ENCODE results near the gene ALDH3B1. TPM values are rescaled to one million over a fixed set of nuclear protein-coding genes. Genes with fewer than 3 reads are reported as not detected.

ALDH3B1 gene
- total and polyA plus RNA-seq, 2 donors (not counting 1 experiment from before 2014, with no cell fraction given) = 39.0 to 57.6 TPM

- Histone ChIP-seq H4K20me1 (ENCODE audit: control insufficient read depth, extremely low read depth, insufficient read depth, low read length) (no peaks in the 10 kb centered on the region), H3K36me3 (ENCODE audit: control insufficient read depth, insufficient read depth, low read length) (peaks cover 28% of the 10 kb centered on the region), H3K9ac (ENCODE audit: insufficient read depth, low read length) (no peak overlapping the region), H3K4me2 (ENCODE audit: extremely low read depth, insufficient read depth, low read length) (no peak overlapping the region), H3K27ac (ENCODE audit: insufficient read depth, low read length) (no peak overlapping the region), H3K4me3 (replicated peaks in 1 of 4; ENCODE audit: control extremely low read depth in 1 of 4, insufficient read depth in 1 of 4, low read depth in 3 of 4, low read length in 4 of 4) (no peak overlapping the region), H3K9me3 (ENCODE audit: control insufficient read depth, insufficient read depth, low read depth, low read length) (no peaks in the 10 kb centered on the region), H3K27me3 (ENCODE audit: control insufficient read depth, insufficient read depth, low read length) (no peaks in the 10 kb centered on the region), H3K79me2 (ENCODE audit: control insufficient read depth, insufficient read depth, low read length) (peaks cover 26% of the 10 kb centered on the region), H3K4me1 (ENCODE audit: control insufficient read depth, extremely low read depth, insufficient read depth, low read length) (peaks cover 8% of the 10 kb centered on the region), H2AFZ (ENCODE audit: low read length) (no peak overlapping the region)
- no peak for DNase-seq (ENCODE audit: low read depth in 2 of 2)
- TF ChIP-seq, protein P1, sequence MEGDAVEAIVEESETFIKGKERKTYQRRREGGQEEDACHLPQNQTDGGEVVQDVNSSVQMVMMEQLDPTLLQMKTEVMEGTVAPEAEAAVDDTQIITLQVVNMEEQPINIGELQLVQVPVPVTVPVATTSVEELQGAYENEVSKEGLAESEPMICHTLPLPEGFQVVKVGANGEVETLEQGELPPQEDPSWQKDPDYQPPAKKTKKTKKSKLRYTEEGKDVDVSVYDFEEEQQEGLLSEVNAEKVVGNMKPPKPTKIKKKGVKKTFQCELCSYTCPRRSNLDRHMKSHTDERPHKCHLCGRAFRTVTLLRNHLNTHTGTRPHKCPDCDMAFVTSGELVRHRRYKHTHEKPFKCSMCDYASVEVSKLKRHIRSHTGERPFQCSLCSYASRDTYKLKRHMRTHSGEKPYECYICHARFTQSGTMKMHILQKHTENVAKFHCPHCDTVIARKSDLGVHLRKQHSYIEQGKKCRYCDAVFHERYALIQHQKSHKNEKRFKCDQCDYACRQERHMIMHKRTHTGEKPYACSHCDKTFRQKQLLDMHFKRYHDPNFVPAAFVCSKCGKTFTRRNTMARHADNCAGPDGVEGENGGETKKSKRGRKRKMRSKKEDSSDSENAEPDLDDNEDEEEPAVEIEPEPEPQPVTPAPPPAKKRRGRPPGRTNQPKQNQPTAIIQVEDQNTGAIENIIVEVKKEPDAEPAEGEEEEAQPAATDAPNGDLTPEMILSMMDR (conservative IDR thresholded peaks at IDR 0.05 in 1 of 2, IDR thresholded peaks at IDR 0.05 in 1 of 2; ENCODE audit: low read depth in 1 of 2, low read length in 2 of 2) = no peak
- TF ChIP-seq EZH2 (IDR thresholded peaks at IDR 0.05; ENCODE audit: low read length, missing control alignments) = no peak
Measured at GRCh38 chr11:68042219-68043028, 32.3 kb downstream of the ALDH3B1 start.

DNA sequence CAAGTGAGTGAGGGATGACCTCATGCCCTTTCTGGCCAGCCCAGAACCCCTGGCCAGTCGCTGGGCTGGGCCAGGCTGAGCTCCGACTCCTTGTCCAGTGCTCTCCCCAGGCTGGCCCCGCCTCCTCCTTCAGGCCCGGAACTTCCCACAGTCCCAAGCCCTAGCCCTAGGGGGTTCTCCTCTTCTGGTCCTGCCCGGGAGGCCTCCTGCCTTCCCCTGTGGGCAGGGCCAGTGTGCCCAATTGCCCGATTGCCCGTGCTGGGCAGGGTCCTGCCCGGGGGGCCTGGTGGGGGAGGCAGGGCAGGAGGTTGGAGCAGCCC, 32.9 kb downstream of the ALDH3B1 start:
- Histone ChIP-seq H3K4me2 (ENCODE audit: extremely low read depth, insufficient read depth, low read length) (no peak overlapping the region), H3K36me3 (ENCODE audit: control insufficient read depth, insufficient read depth, low read length) (peaks cover 32% of the 10 kb centered on the region), H3K4me1 (ENCODE audit: control insufficient read depth, extremely low read depth, insufficient read depth, low read length) (peaks cover 8% of the 10 kb centered on the region), H3K79me2 (ENCODE audit: control insufficient read depth, insufficient read depth, low read length) (peaks cover 26% of the 10 kb centered on the region), H3K4me3 (replicated peaks in 1 of 4; ENCODE audit: control extremely low read depth in 1 of 4, insufficient read depth in 1 of 4, low read depth in 3 of 4, low read length in 4 of 4) (no peak overlapping the region), H3K27me3 (ENCODE audit: control insufficient read depth, insufficient read depth, low read length) (no peaks in the 10 kb centered on the region), H4K20me1 (ENCODE audit: control insufficient read depth, extremely low read depth, insufficient read depth, low read length) (no peaks in the 10 kb centered on the region), H3K9me3 (ENCODE audit: control insufficient read depth, insufficient read depth, low read depth, low read length) (no peaks in the 10 kb centered on the region), H3K9ac (ENCODE audit: insufficient read depth, low read length) (no peak overlapping the region), H3K27ac (ENCODE audit: insufficient read depth, low read length) (no peak overlapping the region), H2AFZ (ENCODE audit: low read length) (no peak overlapping the region)
- DNase-seq (ENCODE audit: low read depth in 2 of 2) = no peak
- TF ChIP-seq, protein P1 (conservative IDR thresholded peaks at IDR 0.05 in 1 of 2, IDR thresholded peaks at IDR 0.05 in 1 of 2; ENCODE audit: low read depth in 1 of 2, low read length in 2 of 2) = no peak
- no peak for TF ChIP-seq EZH2 (IDR thresholded peaks at IDR 0.05; ENCODE audit: low read length, missing control alignments)

- H3K27me3 ChIP-seq (ENCODE audit: control insufficient read depth, insufficient read depth, low read length) = no peaks in the 10 kb centered on the region
- peaks cover 26% of the 10 kb centered on the region for H3K79me2 ChIP-seq (ENCODE audit: control insufficient read depth, insufficient read depth, low read length)
- DNase-seq (ENCODE audit: low read depth in 2 of 2) = peak; percentile 47 to 70
- H3K9me3 ChIP-seq (ENCODE audit: control insufficient read depth, insufficient read depth, low read depth, low read length) = no peaks in the 10 kb centered on the region
- H4K20me1 ChIP-seq (ENCODE audit: control insufficient read depth, extremely low read depth, insufficient read depth, low read length) = no peaks in the 10 kb centered on the region
- H3K36me3 ChIP-seq (ENCODE audit: control insufficient read depth, insufficient read depth, low read length) = peaks cover 34% of the 10 kb centered on the region
- H3K9ac ChIP-seq (ENCODE audit: insufficient read depth, low read length) = no peak overlapping the region
- peaks cover 3% of the 10 kb centered on the region for H3K4me1 ChIP-seq (ENCODE audit: control insufficient read depth, extremely low read depth, insufficient read depth, low read length)
- no peak overlapping the region for H3K27ac ChIP-seq (ENCODE audit: insufficient read depth, low read length)
- TF ChIP-seq, protein P1 (conservative IDR thresholded peaks at IDR 0.05 in 1 of 2, IDR thresholded peaks at IDR 0.05 in 1 of 2; ENCODE audit: low read depth in 1 of 2, low read length in 2 of 2) = no peak
- TF ChIP-seq EZH2 (IDR thresholded peaks at IDR 0.05; ENCODE audit: low read length, missing control alignments) = no peak
- no peak overlapping the region for H2AFZ ChIP-seq (ENCODE audit: low read length)
- H3K4me2 ChIP-seq (ENCODE audit: extremely low read depth, insufficient read depth, low read length) = no peak overlapping the region
- no peak overlapping the region for H3K4me3 ChIP-seq (replicated peaks in 1 of 4; ENCODE audit: control extremely low read depth in 1 of 4, insufficient read depth in 1 of 4, low read depth in 3 of 4, low read length in 4 of 4)
Measured at GRCh38 chr11:68043349-68044144, 33.4 kb downstream of the ALDH3B1 start.
